Endothelial cell (in vitro differentiated cells): ENCODE data around the gene ADCY9. TPM values are rescaled to one million over a fixed set of nuclear protein-coding genes. Genes with fewer than 3 reads are reported as not detected.

Experiments used
- DNase-seq: peaks from one replicate; pipeline ENCODE4 v3.0.0; 2021; ENCODE audit warnings: low spot score
- H3K27ac Mint-ChIP-seq: one replicate; pipeline ENCODE4 v1.8.0; 2021; ENCODE audit warnings: mixed read lengths, inconsistent platforms; ENCODE audit not compliant: unreplicated experiment
- H3K27me3 Mint-ChIP-seq: one replicate; pipeline ENCODE4 v1.8.0; 2021; ENCODE audit warnings: mild to moderate bottlenecking, moderate library complexity, mixed read lengths, inconsistent platforms; ENCODE audit not compliant: unreplicated experiment
- H3K36me3 Mint-ChIP-seq: one replicate; pipeline ENCODE4 v1.8.0; 2021; ENCODE audit warnings: mild to moderate bottlenecking, low read depth, mixed read lengths, inconsistent platforms; ENCODE audit not compliant: unreplicated experiment
- H3K4me1 Mint-ChIP-seq: one replicate; pipeline ENCODE4 v1.8.0; 2021; ENCODE audit warnings: mild to moderate bottlenecking, mixed read lengths, inconsistent platforms; ENCODE audit not compliant: unreplicated experiment
- H3K4me3 Mint-ChIP-seq: one replicate; pipeline ENCODE4 v1.8.0; 2021; ENCODE audit warnings: mild to moderate bottlenecking, mixed read lengths, inconsistent platforms; ENCODE audit not compliant: unreplicated experiment
- H3K9me3 Mint-ChIP-seq: one replicate; pipeline ENCODE4 v1.8.0; 2021; ENCODE audit warnings: mixed read lengths, inconsistent platforms; ENCODE audit not compliant: unreplicated experiment
- total RNA-seq: library from RNA; stranded (reverse); fragmentation: NEBNext Ultra II Directional; extraction: Animal tissue kit (Norgen Biotek cat#: 25700); gene quantifications from one replicate; pipeline ENCODE4 v1.2.1, GENCODE V29; 2021; ENCODE audit not compliant: unreplicated experiment
- TF ChIP-seq, protein P1 (sequence below): fragments of 200-600 bp; sonication (generic); IDR thresholded peaks from one replicate; pipeline ENCODE4 v1.5.0; 2021; ENCODE audit warnings: antibody characterized with exemption; ENCODE audit not compliant: unreplicated experiment

The ADCY9 gene
- total RNA-seq, 1 donor from 2014 or later: 3.3 TPM

DNA sequence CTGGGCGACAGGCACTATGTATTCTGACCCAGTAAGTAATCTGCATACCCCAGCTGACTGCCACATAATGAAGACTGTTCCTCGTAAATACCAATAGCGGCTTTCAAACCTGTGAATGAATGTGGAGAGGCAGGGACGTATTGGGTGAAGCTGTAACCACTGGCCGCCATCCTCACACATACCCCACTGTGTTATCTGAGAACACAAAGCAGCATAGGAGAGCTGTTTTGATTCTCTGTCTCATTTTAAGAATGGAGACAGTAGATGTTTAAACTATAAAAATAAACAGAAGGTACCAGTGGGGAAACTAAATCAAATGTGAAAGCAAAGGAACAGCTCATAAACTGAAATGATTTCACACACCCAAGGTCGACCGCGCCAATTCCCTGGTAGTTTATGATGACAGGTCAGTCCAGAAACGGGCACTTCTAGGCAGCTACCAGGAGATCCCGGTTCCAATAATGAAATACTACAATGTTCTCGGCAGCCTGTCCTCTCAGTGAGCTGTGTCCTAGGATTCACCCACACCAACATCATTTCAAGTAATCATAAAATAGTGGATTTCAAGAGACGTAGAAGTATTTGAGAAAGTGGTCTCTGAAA is 109.7 kb downstream of the ADCY9 start:
- Mint-ChIP-seq H3K36me3 (no peaks in the 10 kb centered on the region), H3K4me3 (no peak overlapping the region), H3K27ac (no peak overlapping the region), H3K9me3 (no peaks in the 10 kb centered on the region), H3K4me1 (peaks cover 4% of the 10 kb centered on the region), H3K27me3 (peaks cover 4% of the 10 kb centered on the region)
- no peak for DNase-seq
- TF ChIP-seq, protein P1, sequence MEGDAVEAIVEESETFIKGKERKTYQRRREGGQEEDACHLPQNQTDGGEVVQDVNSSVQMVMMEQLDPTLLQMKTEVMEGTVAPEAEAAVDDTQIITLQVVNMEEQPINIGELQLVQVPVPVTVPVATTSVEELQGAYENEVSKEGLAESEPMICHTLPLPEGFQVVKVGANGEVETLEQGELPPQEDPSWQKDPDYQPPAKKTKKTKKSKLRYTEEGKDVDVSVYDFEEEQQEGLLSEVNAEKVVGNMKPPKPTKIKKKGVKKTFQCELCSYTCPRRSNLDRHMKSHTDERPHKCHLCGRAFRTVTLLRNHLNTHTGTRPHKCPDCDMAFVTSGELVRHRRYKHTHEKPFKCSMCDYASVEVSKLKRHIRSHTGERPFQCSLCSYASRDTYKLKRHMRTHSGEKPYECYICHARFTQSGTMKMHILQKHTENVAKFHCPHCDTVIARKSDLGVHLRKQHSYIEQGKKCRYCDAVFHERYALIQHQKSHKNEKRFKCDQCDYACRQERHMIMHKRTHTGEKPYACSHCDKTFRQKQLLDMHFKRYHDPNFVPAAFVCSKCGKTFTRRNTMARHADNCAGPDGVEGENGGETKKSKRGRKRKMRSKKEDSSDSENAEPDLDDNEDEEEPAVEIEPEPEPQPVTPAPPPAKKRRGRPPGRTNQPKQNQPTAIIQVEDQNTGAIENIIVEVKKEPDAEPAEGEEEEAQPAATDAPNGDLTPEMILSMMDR: no peak

DNA sequence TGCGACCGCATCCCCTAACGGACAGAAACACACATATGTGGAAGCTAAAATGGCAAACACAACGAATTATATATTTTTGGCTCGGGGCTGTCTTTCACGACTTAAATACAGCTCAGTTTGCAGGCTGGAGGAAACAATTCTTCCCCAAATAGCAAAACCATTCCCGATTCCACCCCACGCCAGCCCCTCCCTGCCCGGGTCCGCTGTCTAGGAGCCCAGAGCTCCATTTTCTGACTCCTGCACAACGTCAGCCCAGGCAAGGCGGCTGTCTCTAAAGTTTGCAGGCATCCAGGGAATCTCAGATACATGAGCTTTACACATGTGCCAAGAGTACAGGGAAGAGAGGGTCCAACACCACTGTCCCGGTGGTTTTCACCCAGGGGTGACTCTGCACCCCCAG is 110.5 kb downstream of the ADCY9 start:
- Mint-ChIP-seq H3K9me3 (no peaks in the 10 kb centered on the region), H3K4me3 (no peak overlapping the region), H3K27ac (no peak overlapping the region), H3K4me1 (peaks cover 4% of the 10 kb centered on the region), H3K27me3 (peaks cover 4% of the 10 kb centered on the region), H3K36me3 (no peaks in the 10 kb centered on the region)
- TF ChIP-seq, protein P1: no peak
- DNase-seq: no peak

DNA sequence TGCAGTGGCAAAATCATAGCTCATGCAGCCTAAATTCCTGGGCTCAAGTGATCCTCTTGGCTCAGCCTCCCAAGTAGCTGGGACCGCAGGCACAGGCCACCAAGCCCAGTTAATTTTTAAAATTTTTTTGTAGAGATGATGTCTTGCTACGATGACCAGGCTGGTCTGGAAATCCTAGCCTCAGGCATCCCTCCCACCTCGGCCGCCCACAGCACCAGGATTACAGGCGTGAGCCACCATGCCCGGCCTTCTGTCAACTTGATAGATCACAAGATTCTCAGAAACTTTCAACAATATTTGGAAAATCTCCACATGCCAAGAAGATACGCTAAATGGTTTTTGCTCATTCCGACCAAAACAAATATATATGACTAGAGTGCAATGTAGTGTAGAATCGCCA is 111.0 kb downstream of the ADCY9 start:
- H3K4me1 Mint-ChIP-seq: peaks cover under 1% of the 10 kb centered on the region
- no peak overlapping the region for H3K4me3 Mint-ChIP-seq
- DNase-seq: no peak
- no peaks in the 10 kb centered on the region for H3K36me3 Mint-ChIP-seq
- H3K27me3 Mint-ChIP-seq: peaks cover 3% of the 10 kb centered on the region
- H3K27ac Mint-ChIP-seq: no peak overlapping the region
- H3K9me3 Mint-ChIP-seq: no peaks in the 10 kb centered on the region
- TF ChIP-seq, protein P1: no peak

DNA sequence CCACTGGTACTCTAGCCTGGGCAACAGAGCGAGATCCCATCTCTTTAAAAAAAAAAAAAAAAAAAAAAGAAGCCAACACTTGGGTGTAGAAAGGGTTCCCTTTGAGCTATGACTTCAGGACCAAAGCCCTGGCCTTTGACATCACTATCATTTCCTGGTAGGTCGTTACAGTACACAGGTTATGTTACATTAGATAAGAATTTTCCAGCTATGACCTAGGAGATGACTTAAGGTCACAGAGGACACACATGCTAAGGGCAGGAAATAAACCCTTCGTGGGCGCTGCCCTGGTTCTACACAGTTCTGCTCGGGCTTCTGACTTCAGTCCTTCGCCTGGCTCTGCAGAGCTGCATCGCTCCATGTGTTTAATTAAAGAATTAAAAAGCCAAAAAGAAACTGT is 112.0 kb downstream of the ADCY9 start:
- Mint-ChIP-seq H3K27ac (no peak overlapping the region), H3K4me3 (no peak overlapping the region), H3K27me3 (peaks cover 3% of the 10 kb centered on the region), H3K9me3 (no peaks in the 10 kb centered on the region), H3K4me1 (no peaks in the 10 kb centered on the region), H3K36me3 (no peaks in the 10 kb centered on the region)
- DNase-seq: no peak
- TF ChIP-seq, protein P1: no peak

DNA sequence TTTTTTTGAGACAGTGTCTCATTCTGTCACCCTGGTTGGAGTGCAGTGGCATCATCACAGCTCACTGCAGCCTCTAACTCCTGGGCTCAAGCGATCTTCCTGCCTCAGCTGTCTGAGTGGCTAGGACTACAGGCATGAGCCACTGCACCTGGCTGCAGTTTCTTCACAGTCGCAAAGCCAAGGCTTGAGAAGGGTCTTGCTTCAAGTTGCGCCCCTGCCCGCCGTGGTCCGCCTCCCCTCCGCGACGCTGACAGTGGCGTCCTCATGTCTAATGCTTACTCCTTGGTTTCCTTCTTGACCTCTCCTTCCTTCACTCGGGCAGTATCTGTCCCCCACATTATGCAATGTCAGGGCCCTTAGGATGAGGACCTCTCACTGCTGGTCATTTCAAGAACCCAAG is 112.7 kb downstream of the ADCY9 start:
- Mint-ChIP-seq H3K4me1 (no peaks in the 10 kb centered on the region), H3K9me3 (no peaks in the 10 kb centered on the region)
- no peak for DNase-seq

More for the DNA sequence above, 112.7 kb downstream of the ADCY9 start:
- H3K27me3 Mint-ChIP-seq: peaks cover 3% of the 10 kb centered on the region
- no peak overlapping the region for H3K27ac Mint-ChIP-seq
- H3K36me3 Mint-ChIP-seq: no peaks in the 10 kb centered on the region
- TF ChIP-seq, protein P1: no peak
- H3K4me3 Mint-ChIP-seq: no peak overlapping the region
